Naive thymus-derived CD4-positive, alpha-beta T cell (primary cell): ENCODE results near the gene SMIM30. TPM values are rescaled to one million over a fixed set of nuclear protein-coding genes. Genes with fewer than 3 reads are reported as not detected.

ENCODE experiments used
- ATAC-seq: fragments of 150-1000 bp; cut with Tn5 transposase; 2 replicates; pipeline ENCODE4 v1.10.0; 2021; ENCODE audit warnings: mild to moderate bottlenecking, moderate library complexity
- CTCF ChIA-PET: fragments of 350-600 bp; sonication (Branson Sonifier 250); formaldehyde crosslinking; loops from one replicate; lab custom pipeline; 2021; ENCODE audit warnings: antibody characterized with exemption; lab: Charles Lee
- POLR2A ChIA-PET: fragments of 350-600 bp; sonication (Branson Sonifier 250); formaldehyde crosslinking; loops from one replicate; lab custom pipeline; 2021; ENCODE audit warnings: antibody characterized with exemption, inconsistent platforms; lab: Charles Lee
- DNase-seq, 9 donors: peaks; one replicate each; pipeline versions ENCODE4 v3.0.0 to v3.0.0-alpha.2; 2020 to 2022; ENCODE audit warnings: mixed read lengths in 1 of 9
- H3K27ac ChIP-seq: one replicate; pipeline ENCODE4 v1.7.0; 2013; ENCODE audit warnings: mild to moderate bottlenecking, low read depth, low read length, moderate library complexity
- H3K27me3 ChIP-seq, 2 donors: one replicate each; pipeline ENCODE4 v1.7.0; 2013; ENCODE audit warnings: low read length in 2 of 2, mild to moderate bottlenecking in 2 of 2, moderate library complexity in 2 of 2; ENCODE audit not compliant: control insufficient read depth in 2 of 2, insufficient read depth in 2 of 2
- H3K36me3 ChIP-seq, 3 experiments: 1 replicate in 2 of 3; 2 replicates in 1 of 3; pipeline ENCODE4 v1.7.0; 2013; ENCODE audit warnings: low read length in 3 of 3, mild to moderate bottlenecking in 3 of 3, moderate library complexity in 1 of 3; ENCODE audit not compliant: insufficient read depth in 3 of 3, control insufficient read depth in 2 of 3
- H3K4me1 ChIP-seq, 2 donors: one replicate each; pipeline ENCODE4 v1.7.0; 2013; ENCODE audit warnings: low read length in 2 of 2, mild to moderate bottlenecking in 2 of 2, moderate library complexity in 1 of 2; ENCODE audit not compliant: control insufficient read depth in 2 of 2, insufficient read depth in 2 of 2
- H3K4me3 ChIP-seq: 2 replicates; pipeline ENCODE4 v1.7.0; 2013; ENCODE audit warnings: mild to moderate bottlenecking, low read length
- H3K9me3 ChIP-seq, 3 experiments: 1 replicate in 2 of 3; 2 replicates in 1 of 3; pipeline ENCODE4 v1.7.0; 2013; ENCODE audit warnings: low read length in 3 of 3; ENCODE audit not compliant: control insufficient read depth in 2 of 3
- H3K27ac Mint-ChIP-seq, 9 donors: one replicate each; pipeline ENCODE4 v1.8.0; 2020 to 2022; ENCODE audit warnings: mixed read lengths in 9 of 9, mild to moderate bottlenecking in 8 of 9, moderate library complexity in 5 of 9, inconsistent platforms in 2 of 9
- H3K27me3 Mint-ChIP-seq, 5 donors: one replicate each; pipeline ENCODE4 v1.8.0; 2021 to 2022; ENCODE audit warnings: mixed read lengths in 5 of 5, mild to moderate bottlenecking in 1 of 5
- H3K36me3 Mint-ChIP-seq, 5 donors: one replicate each; pipeline ENCODE4 v1.8.0; 2020 to 2022; ENCODE audit warnings: mixed read lengths in 5 of 5, mild to moderate bottlenecking in 3 of 5, inconsistent platforms in 1 of 5
- H3K4me1 Mint-ChIP-seq, 7 donors: one replicate each; pipeline ENCODE4 v1.8.0; 2020 to 2022; ENCODE audit warnings: mixed read lengths in 7 of 7, mild to moderate bottlenecking in 3 of 7, inconsistent platforms in 1 of 7
- H3K4me3 Mint-ChIP-seq, 10 donors: one replicate each; pipeline ENCODE4 v1.8.0; 2020 to 2022; ENCODE audit warnings: mild to moderate bottlenecking in 10 of 10, mixed read lengths in 10 of 10, moderate library complexity in 6 of 10, inconsistent platforms in 2 of 10
- H3K9me3 Mint-ChIP-seq, 11 donors: one replicate each; pipeline ENCODE4 v1.8.0; 2020 to 2022; ENCODE audit warnings: mixed read lengths in 11 of 11, mild to moderate bottlenecking in 4 of 11, inconsistent platforms in 1 of 11, moderate library complexity in 1 of 11
- intact Hi-C, 2 donors: fragments of 100-400 bp; cut with micrococcal nuclease; formaldehyde crosslinking; loops; one replicate each; pipeline ENCODE4 v1.15.1; 2023
- polyA plus RNA-seq, 2 donors: library from polyadenylated mRNA; unstranded; fragments of 300-500 nt; fragmentation: Illumina TruSeq; gene quantifications; one replicate each; pipeline ENCODE4 v1.2.3, GENCODE V29; 2021
- total RNA-seq, 6 experiments: library from RNA in 5 of 6; stranded (reverse) in 5 of 6; gene quantifications; 1 replicate in 5 of 6; 2 replicates in 1 of 6; pipeline ENCODE4 v1.2.3 and lab custom pipeline; 2021 to 2026

SMIM30 gene
- total and polyA plus RNA-seq, 7 experiments from 2014 or later = 9.3 to 58.8 (median 21.0) TPM

DNA sequence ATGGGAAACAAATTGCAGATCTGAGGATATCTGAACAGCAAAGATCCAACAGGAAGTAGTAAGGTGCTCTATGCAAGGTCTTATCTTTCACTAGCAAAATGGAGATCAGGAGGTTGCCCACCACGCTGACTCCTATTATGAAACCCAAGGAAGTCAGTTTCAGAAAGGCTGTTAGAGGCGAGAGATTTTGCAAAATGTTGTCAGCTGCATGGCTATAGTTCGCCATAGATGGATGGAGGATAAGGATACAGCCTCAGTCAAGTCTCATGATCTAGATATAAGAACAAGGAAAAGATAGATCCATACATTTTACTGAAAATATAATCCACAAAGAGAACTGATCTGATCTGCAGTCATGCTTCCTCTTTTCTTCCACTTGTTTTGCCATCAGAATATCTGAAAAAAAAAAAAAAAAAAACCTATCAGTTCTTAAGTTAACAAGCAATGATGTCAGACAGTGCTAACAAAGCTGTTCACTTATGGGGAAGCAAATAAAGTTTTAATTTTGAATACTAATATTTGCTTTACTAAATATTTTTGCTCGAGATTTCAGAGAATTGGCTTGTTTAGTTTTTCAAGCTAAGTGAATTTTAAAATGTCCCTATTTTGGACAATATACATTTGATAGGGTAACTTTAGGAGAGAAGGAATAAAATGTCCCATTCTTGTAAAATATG lies 33.7 kb downstream of the SMIM30 start:
- peaks cover 0 to 3% (median 0%) of the 10 kb centered on the region in 11 donors for H3K9me3 Mint-ChIP-seq
- H3K4me3 Mint-ChIP-seq = no peak overlapping the region
- ATAC-seq = no peak
- no peaks in the 10 kb centered on the region for H3K9me3 ChIP-seq
- H3K27me3 Mint-ChIP-seq = peaks cover 45 to 70% (median 52%) of the 10 kb centered on the region in 5 donors
- no peaks in the 10 kb centered on the region for H3K36me3 Mint-ChIP-seq
- H3K27ac Mint-ChIP-seq = no peak overlapping the region
- H3K36me3 ChIP-seq = no peaks in the 10 kb centered on the region
- H3K27ac ChIP-seq = no peak overlapping the region
- peaks cover 0 to 22% (median 6%) of the 10 kb centered on the region in 7 donors for H3K4me1 Mint-ChIP-seq
- intact Hi-C loops = no loop called here
- POLR2A ChIA-PET = no interaction called here
- CTCF ChIA-PET = no interaction called here
- H3K4me1 ChIP-seq = no peaks in the 10 kb centered on the region
- H3K4me3 ChIP-seq = no peak overlapping the region
- H3K27me3 ChIP-seq = no peaks in the 10 kb centered on the region
- DNase-seq = no peak

DNA sequence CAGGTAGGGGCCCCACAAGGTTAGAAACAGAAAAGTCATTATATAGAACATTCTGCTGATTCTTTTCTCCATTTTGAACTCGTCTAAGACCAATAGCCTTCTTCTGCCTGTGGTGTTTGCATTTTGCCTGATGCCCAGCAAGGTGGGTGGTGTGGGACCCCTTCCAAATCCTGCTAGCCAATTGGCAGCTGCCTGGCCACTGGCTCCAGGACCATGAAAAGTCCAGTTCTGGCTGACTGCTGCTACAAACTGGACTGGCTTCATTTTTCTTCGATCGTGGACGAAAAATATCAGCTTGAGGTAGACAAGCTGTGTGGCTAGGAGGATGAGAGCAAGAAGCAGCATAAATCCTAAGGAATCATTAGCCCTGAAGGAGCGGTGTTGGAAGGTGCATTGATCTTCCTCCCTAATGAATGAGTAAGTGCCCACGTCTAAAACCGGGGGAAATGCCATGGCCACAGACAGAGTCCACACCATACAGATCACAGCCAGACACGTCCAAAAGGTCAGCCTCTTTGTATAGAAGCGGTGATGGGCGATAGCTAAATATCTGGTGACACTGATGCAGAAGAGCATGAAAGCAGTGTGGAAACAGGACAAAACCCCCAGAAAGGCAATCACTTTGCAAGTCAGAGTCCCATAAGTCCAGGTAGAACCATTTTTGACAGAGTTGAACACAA lies 34.4 kb downstream of the SMIM30 start:
- Histone ChIP-seq H3K27ac (no peak overlapping the region), H3K4me1 (no peaks in the 10 kb centered on the region), H3K4me3 (no peak overlapping the region), H3K36me3 (no peaks in the 10 kb centered on the region), H3K9me3 (no peaks in the 10 kb centered on the region), H3K27me3 (no peaks in the 10 kb centered on the region)
- ChIA-PET POLR2A (no interaction called here), CTCF (no interaction called here)
- ATAC-seq (no peak), DNase-seq (no peak)
- Mint-ChIP-seq H3K27ac (no peak overlapping the region), H3K36me3 (no peaks in the 10 kb centered on the region), H3K4me3 (no peak overlapping the region), H3K27me3 (peaks cover 45 to 72% (median 52%) of the 10 kb centered on the region in 5 donors), H3K4me1 (peaks cover 0 to 22% (median 6%) of the 10 kb centered on the region in 7 donors), H3K9me3 (peaks cover 0 to 2% (median 0%) of the 10 kb centered on the region in 11 donors)
- intact Hi-C loops = no loop called here

DNA sequence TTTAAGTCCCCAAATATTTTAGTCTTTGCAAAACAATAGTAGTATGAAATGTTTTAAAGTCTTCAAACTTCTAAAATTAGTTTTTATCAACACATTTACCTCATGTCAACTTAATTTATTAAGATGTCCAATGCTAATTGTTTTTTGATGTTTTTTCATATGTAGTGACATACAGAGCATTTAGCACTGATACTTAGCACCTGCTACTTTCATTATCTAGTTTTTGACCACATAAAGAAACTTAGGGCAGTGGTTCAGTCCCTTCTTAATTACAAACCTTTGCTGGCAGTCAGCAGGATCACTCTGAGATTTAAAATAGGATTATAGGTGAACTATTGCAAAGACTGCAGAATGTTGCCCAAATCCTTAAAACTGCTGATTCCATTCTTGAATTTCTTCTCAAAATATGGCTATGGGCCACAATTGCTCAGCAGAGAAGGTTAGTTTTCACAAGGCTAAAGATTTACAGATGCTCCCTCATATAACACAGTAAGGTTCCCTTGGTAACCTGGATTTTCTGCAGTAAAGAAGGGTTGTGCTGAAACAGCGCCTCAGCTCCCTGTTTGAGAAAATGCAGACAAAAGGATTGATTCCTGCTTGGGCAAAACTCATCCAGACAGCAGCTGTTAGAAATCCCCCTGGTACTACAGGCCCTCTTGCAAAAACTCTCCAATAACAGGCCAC lies 35.1 kb downstream of the SMIM30 start:
- DNase-seq (no peak), ATAC-seq (no peak)
- Histone ChIP-seq H3K36me3 (no peaks in the 10 kb centered on the region), H3K27ac (no peak overlapping the region), H3K27me3 (no peaks in the 10 kb centered on the region), H3K4me3 (no peak overlapping the region), H3K9me3 (no peaks in the 10 kb centered on the region), H3K4me1 (no peaks in the 10 kb centered on the region)
- POLR2A ChIA-PET = no interaction called here
- H3K27ac Mint-ChIP-seq = no peak overlapping the region
- intact Hi-C loops = no loop called here
- H3K4me3 Mint-ChIP-seq = no peak overlapping the region
- H3K4me1 Mint-ChIP-seq = peaks cover 0 to 22% (median 6%) of the 10 kb centered on the region in 7 donors
- CTCF ChIA-PET = no interaction called here
- peaks cover 41 to 69% (median 47%) of the 10 kb centered on the region in 5 donors for H3K27me3 Mint-ChIP-seq
- peaks cover 0 to 1% (median 0%) of the 10 kb centered on the region in 11 donors for H3K9me3 Mint-ChIP-seq
- no peaks in the 10 kb centered on the region for H3K36me3 Mint-ChIP-seq

DNA sequence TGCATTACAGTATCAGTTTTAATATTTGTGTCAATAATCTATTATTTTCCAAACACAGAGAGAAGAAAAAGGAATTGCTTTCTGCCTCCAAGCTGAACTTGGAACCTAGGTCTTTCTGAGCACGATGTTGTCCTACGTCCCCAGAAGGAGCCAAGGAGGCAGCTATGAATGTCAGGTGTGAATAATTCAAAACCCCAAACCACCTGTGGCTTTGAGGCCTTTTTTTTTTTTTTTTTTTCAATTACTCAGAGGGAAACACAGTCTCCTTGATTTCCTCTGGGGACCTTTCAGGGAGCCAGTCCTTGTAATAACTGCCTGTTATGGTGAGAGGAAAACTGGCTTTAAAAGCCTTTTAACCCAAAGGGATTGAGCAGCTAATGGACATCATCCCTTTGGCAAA lies 40.0 kb downstream of the SMIM30 start:
- H3K4me3 Mint-ChIP-seq = no peak overlapping the region
- no peaks in the 10 kb centered on the region for H3K36me3 ChIP-seq
- ChIA-PET CTCF (no interaction called here), POLR2A (no interaction called here)
- H3K27ac ChIP-seq = no peak overlapping the region
- ATAC-seq = no peak
- H3K4me3 ChIP-seq = no peak overlapping the region
- peaks cover 11 to 41% (median 17%) of the 10 kb centered on the region in 5 donors for H3K27me3 Mint-ChIP-seq
- H3K4me1 Mint-ChIP-seq = no peaks in the 10 kb centered on the region
- H3K9me3 Mint-ChIP-seq = no peaks in the 10 kb centered on the region
- no peak for DNase-seq
- H3K4me1 ChIP-seq = no peaks in the 10 kb centered on the region
- no peak overlapping the region for H3K27ac Mint-ChIP-seq
- H3K27me3 ChIP-seq = no peaks in the 10 kb centered on the region
- H3K9me3 ChIP-seq = no peaks in the 10 kb centered on the region
- H3K36me3 Mint-ChIP-seq = no peaks in the 10 kb centered on the region
- intact Hi-C loops = no loop called here

DNA sequence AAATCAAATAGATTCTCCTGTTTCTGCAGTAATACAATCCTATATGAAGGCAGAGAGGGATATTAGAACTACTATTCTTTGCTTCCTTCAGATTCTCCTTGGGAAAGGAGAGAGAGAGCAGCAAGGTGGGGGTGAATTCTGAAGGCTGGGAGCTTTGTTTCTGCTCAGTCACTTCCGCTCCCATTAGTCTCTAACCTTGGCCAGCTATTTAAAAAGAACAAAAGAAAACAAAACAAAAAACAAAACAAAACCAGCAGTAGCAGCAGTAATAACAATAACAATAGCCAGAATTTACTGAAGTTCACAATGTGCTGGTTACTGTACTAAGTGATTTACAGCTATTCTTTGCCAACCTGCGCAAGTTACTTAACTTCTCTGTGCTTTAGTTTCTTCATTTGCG lies 41.7 kb downstream of the SMIM30 start:
- no peak overlapping the region for H3K4me3 Mint-ChIP-seq
- no peak for ATAC-seq
- no peak for DNase-seq
- H3K27me3 Mint-ChIP-seq = peaks cover 9 to 29% (median 17%) of the 10 kb centered on the region in 5 donors
- no peaks in the 10 kb centered on the region for H3K9me3 Mint-ChIP-seq
- Histone ChIP-seq H3K9me3 (no peaks in the 10 kb centered on the region), H3K4me1 (no peaks in the 10 kb centered on the region), H3K36me3 (no peaks in the 10 kb centered on the region), H3K27me3 (peaks cover 0 to 2% of the 10 kb centered on the region in 2 donors), H3K27ac (no peak overlapping the region), H3K4me3 (no peak overlapping the region)
- no peaks in the 10 kb centered on the region for H3K4me1 Mint-ChIP-seq
- no peak overlapping the region for H3K27ac Mint-ChIP-seq
- no peaks in the 10 kb centered on the region for H3K36me3 Mint-ChIP-seq
- ChIA-PET CTCF (no interaction called here), POLR2A (no interaction called here)
- intact Hi-C loops = no loop called here

DNA sequence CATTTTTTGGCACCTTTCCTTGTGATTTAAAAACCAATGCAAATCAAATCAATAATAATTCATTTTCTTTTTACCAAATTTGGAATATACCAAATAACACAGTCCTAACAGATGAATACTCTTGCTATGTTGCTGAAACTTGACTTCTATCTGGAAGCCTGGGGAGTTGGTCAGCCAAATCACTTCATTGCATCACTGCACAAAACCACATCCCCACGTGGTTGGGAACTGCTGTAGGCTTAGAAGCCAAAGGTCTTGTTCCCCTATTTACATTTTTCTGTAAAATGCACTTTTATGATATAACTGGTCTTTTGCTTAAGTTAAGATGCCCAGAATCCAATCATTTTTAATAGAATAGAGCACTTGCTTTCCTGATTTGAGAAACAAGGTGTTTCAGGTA lies 46.9 kb downstream of the SMIM30 start:
- Histone ChIP-seq H3K27me3 (peaks cover 0 to 3% of the 10 kb centered on the region in 2 donors), H3K4me1 (no peaks in the 10 kb centered on the region), H3K9me3 (no peaks in the 10 kb centered on the region), H3K4me3 (no peak overlapping the region), H3K27ac (no peak overlapping the region), H3K36me3 (no peaks in the 10 kb centered on the region)
- Mint-ChIP-seq H3K4me3 (no peak overlapping the region), H3K4me1 (no peaks in the 10 kb centered on the region), H3K27ac (no peak overlapping the region), H3K27me3 (peaks cover 4 to 27% (median 9%) of the 10 kb centered on the region in 5 donors), H3K36me3 (no peaks in the 10 kb centered on the region), H3K9me3 (peaks cover 0 to 2% (median 0%) of the 10 kb centered on the region in 11 donors)
- ATAC-seq (peak; percentile 61), DNase-seq (no peak)
- POLR2A ChIA-PET = no interaction called here
- CTCF ChIA-PET = no interaction called here
- intact Hi-C loops = no loop called here
